ENCODE measurements around the gene PRKCB.

The PRKCB gene

DNA sequence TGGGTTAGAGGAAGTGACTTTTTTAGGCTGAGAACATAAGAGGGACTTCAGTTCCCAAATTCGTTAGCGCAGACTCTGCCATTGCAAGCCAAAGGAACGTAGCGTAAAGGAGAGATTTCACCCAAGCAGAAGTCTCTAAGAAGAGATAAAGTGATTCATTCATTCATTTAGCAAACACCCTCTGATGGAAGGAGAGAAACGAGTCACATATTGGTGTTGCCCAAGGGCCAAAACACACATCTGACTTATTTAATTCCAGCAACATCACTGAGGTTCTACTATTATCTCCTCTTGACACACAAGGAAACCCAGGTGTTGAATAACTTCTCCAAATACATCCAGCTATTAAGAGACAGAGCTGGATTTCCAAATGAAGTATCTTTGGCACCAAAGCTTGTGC is 334.6 kb downstream of the PRKCB start:
- DNase-seq (ENCODE audit: low read depth, low spot score): no peak

DNA sequence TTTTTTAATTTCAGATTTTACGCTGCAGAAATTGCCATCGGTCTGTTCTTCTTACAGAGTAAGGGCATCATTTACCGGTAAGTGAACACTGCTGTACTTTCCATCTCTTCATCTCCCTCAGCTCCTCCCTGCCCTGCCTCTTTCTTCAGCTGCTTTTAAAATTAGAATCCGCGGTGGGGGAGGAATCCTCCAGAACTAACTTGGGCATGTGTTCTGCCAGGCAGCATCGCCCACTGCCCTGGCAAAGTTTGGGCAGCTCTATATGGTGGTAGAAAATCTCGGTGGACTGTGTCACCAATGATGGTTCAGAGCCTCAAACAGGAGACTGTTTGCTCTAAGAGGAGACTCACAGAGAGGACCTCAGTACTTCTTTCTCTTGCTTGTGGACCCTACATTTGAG is 338.7 kb downstream of the PRKCB start:
- no peak for DNase-seq (ENCODE audit: low read depth, low spot score)

DNA sequence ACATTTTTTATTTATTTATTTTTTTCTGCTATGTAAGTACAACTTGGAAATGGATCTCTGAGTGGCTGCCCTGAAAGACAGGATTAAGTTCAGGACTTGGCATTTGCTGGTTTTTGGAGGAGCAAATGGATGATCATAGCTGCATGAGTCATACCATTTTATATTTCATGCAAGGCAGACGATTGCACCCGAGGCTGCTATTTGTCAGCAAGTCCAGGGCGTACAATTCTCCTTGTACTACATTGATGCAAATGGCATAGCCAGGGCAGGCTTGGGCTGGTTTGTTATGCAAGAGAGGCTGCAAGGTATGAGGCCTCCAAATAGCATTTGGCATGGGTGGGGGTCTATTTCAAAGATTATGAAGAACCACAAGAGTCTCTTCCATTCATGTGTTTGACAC is 339.2 kb downstream of the PRKCB start:
- no peak for DNase-seq (ENCODE audit: low read depth, low spot score)

DNA sequence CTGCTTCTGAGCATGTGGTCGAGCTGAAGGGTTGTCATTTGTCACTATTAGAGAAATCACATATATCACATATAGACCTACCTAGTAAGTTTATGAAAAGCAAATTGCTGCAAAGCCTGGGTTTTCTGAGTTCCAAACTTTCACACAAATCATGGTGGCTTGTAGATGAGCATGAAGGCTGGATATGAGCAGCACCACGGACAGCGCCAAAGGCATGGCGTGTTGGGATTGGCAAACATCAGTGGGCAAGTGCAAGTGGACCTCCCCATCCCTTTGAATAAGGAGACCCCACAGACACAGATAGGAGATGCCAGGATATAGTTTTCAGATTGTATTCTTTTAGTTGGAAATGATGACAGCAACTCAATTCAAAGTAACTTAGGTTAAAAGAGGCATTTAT is 342.7 kb downstream of the PRKCB start:
- DNase-seq (ENCODE audit: low read depth, low spot score): peak; percentile 40

DNA sequence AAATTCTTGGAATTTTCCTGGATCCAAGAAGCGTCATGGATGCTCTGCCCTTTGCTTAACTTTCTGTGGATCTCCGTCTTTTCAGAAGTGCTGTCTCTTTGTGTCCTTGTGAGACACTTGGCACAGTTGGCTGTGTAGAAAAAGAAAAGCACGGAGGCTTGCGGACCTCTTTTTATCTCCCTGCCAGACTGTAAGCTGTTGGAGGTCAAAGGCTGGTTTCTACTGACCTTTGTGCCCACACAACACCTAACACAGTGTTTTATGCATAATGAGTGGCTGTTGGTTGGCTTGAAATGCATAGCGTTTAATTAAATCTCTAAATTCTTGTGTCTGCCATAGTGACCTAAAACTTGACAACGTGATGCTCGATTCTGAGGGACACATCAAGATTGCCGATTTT is 344.7 kb downstream of the PRKCB start:
- no peak for DNase-seq (ENCODE audit: low read depth, low spot score)

DNA sequence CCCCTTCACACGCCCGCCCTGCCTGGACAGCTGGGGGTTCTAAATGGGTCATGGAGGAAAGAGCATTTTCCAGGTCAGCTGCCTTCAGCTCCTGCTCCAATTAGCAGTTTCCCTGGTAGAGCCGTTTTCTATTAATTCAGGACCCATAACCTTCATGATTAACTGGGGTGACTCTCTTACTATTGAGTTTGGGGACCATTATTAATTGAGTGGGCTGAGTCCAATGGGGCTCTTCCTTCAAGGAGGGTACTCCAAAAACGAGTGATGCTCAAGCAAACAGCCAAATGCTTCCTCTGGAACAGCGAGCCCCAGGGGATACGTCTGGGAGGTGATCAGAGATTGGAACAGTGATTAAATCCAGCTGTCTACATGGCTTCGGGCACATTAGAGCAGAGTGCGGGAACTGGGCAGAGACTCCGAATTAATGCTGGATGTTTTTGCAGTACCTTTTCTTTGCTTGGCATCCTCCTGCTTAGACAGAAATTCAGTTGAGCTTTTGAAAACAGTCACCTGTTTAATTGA is 352.3 kb downstream of the PRKCB start:
- DNase-seq (ENCODE audit: low read depth, low spot score): no peak

DNA sequence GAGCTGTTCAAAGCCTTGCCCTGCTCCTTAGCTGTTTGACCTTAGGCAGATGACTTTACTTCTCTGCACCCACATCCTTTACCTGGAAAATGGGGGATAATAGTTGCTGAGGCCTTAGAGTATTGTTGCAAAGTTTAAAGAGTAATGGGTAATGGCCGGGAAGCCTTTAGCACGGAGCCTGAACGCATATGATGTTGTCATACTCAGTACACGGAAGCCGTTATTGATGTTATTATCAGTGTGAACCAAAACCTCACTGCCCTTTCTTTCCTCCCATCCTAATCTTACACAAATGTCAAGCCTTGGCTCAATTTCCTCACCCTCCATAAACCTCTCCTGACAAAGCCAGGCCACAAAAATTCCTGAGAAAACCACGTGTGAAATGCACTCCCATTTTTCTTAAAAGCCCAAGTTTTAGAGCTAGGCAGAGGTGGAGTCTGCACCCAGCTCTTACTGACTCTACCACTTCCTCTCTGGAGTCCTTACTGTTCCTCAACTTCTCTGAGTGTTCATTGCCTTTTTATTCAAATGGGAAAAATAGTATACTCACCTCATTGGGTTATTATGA is 353.1 kb downstream of the PRKCB start:
- DNase-seq (ENCODE audit: low read depth, low spot score): peak; percentile 59

DNA sequence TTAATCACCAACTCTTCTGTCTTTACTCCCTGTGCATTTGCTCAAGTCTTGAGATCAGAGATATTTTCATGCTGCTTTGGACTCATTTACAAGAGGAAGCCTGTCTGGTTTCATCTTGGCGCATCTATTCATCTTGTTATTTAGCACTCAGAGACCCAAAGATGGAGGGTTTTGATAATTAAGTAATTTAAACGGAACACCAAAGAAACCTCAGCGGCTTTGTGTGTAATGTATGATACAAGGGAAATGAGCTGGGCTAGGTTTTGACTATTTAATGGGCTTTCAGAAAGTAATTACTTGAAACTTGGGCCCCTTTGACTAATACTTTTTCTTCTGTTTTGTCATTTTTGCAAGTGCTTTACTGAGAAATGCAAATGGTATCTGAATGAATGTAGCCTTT is 354.2 kb downstream of the PRKCB start:
- no peak for DNase-seq (ENCODE audit: low read depth, low spot score)

DNA sequence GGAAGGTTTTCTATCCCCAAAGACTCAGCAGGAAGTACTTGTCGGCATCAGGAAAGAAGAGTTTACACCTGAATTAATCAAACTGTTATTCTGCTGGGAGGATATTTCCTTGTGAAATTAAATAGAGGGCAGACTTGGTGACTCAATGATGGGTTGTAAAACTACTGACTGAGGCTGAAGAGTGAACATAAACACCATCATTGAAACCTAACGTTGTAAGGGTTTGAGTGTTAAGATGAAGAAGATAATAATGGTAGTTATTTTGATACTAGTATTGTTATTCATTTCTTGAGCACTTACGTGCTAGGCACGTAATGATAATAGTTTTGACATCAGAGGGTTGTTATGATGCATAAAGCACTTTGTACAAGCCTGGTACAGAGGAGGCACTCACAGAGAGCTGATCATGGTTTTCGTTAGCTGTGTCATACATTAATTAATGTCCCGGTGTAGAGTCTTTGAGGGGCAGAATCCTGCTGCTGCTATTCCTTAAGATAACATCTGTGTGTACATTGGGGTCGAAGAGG is 356.2 kb downstream of the PRKCB start:
- no peak for DNase-seq (ENCODE audit: low read depth, low spot score)

DNA sequence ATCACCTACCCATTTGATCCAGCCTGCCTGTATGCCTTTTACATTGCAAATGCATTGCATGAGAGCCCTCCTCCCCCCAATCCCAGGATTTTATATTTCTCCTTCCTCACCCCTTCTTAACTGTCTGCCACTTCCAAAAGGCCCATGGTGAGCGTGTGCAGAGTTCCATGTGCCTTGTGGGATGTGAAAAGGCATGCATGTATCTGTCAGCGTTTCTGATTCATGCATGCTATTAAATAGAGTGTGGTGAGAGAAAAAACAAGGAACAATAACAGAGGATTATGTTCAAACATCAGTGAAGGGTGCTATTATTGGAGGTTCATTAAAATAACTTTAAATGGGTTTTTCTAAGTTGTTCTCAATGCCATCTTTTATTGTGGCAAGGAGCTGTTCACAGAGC is 359.4 kb downstream of the PRKCB start:
- DNase-seq (ENCODE audit: low read depth, low spot score): no peak

DNA sequence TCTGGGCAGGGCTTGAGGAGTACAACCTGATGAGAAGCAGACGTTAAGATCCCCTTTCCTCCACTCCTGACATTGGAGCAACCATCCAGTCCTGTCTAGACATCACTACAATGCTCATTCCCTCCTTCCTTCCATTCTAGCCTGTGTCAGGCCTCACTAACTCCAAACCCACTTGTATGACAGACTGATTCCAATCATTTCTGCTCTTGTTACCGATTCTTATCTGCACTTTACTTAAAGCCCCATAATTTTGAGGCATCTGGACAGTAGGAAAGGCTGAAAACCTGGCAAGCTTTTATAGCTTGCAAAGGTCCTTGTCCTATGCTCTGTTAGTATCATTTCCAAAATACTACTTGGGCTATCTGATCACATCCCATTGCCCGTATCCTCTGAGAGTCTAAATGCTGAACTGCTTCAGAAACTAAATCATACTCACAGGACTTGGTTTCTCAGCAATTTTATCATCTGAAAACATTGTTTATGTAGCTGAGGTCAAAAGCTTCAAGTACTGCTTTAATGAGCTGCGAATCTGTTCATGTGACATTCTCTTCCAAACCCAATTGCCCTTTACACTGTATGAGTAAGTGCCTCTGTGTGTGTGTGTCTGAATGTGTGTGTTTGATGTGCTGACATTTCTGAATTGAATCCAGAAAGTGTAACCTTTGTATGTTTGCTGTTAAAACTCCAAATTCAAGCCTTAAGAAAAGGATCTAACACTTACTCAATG is 363.2 kb downstream of the PRKCB start:
- DNase-seq (ENCODE audit: low read depth, low spot score): peak; percentile 36

DNA sequence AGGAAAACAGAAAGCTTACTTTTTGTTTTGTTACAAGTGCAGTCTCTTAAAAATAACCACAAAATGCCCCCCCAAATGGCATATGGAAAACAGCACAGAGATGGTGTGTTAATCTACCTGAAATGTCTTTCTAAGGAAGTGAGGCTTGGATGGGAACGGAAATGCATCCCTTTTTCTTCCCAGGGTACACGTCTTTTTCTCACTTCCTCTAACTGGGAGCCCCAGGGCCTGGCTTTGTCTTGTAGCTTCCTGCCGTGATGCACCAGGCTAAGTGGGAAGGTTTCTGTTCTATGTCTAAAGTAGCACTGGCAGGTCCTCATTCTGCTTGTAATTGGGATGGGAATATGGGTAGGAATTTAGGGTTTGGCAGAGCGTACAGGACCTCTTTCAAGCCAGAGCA is 367.9 kb downstream of the PRKCB start:
- no peak for DNase-seq (ENCODE audit: low read depth, low spot score)

DNA sequence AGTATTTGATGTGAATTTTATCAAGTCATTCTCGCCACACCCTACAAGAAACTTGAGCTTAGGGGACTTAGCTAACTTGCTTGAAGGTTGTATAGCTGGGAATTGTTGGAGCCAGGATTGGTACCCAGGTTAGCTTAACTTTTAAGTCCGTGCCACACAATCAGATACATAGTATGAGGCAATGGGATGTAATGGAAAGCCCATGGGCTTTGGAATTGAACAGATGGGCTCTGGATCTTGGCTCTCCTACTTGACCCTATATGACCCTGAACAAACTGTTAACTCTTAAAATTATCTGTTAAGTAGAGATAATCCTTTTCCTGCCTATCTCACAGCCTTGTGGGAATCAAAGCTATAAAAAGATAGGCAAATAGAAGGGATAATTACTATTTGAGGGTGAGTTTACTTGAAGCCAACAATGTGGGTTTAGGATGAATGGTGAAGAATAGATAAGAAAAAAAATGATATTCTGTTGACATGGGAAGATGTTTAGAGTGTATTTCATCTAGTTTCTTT is 368.4 kb downstream of the PRKCB start:
- no peak for DNase-seq (ENCODE audit: low read depth, low spot score)

DNA sequence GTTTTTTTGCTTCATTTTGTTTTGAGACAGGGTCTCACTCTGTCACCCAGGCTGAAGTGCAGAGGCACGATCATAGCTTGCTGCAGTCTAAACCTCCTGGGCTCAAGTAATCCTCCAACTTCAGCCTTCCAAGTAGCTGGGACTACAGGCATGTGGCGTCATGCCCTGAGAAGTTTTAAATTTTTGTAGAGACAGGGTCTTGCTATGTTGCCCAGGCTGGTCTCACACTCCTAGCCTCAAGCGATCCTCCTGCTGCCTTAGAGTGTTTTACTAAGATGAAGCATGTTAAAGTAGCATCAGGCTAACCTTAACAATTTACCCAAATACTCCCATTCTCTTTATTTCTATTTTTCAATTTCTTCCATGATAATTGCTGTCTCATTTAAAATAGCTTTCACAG is 371.1 kb downstream of the PRKCB start:
- DNase-seq (ENCODE audit: low read depth, low spot score): no peak

DNA sequence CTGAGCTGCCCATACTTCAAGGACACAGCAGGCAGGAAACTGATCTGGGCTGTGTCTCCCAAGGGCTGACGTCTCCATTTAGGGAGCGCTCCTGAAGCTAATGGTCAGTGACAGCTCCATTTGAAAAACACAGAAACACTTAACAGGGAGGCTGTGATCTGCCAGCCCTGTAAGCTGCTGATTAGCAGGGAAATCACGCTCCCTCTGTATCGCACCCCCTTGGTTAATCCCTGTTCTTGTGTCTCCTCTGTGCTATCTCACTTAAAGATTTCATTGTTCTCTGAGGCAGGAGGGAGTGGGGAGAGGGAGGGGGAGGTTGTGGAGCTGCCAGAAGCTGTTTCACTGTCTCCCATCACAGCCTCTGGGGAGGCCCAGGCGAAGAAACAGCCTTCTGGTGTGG is 372.9 kb downstream of the PRKCB start:
- DNase-seq (ENCODE audit: low read depth, low spot score): peak; percentile 9

DNA sequence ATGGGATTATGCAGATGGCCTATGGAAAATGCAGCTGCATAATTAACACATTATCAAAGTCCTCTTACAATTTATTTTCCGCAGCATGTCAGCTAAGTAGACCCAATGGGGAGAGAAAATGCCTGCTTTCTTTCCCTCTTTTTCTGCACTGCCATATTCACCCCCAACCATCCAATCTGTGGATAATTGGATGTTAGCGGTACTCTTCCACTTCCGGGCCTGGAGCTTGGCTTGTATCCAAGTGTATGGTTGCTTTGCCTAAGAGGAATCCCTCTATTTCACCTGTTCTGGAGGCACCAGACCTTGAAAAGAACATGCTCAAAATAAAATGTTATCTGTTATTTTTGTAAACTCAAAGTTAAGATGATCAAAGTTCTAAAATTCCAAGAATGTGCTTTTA is 379.2 kb downstream of the PRKCB start:
- DNase-seq (ENCODE audit: low read depth, low spot score): no peak

DNA sequence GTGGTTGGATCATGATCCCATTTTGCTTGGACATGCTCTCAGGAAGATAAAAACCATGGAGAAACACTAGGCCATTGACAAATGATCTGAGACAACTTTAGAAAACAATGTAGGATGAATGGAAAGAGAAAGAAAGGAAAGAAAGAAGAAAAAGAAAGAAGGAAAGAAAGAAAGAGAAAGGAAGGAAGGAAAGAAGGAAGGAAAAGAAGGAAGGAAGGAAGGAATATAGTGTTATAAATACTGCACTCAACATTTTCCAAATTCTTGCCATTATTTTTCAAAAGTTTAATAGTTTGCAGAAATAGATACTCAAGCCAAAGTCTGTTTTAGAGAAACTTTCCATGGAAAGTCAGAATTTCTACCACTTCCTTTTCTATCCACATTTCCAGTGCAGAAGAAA is 381.2 kb downstream of the PRKCB start:
- DNase-seq (ENCODE audit: low read depth, low spot score): no peak

DNA sequence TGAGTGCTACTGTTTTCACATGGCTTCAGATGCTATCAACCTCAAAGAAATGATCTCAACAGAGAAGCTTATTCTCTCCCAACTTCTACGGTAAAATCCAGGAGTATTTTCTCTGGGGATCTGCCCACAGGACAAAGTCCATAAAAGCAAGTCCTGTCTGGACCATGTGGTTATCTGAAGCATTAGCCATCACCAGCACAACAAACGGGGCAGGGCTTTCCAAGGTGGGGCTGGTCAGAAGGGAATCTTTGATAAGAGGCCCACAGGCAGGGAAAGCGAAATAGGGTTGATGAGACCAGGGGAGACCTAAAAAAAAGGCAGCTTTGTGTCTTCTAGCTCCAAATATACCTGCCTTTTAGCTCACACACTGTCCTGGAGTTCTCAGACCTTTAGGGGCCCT is 381.7 kb downstream of the PRKCB start:
- no peak for DNase-seq (ENCODE audit: low read depth, low spot score)

DNA sequence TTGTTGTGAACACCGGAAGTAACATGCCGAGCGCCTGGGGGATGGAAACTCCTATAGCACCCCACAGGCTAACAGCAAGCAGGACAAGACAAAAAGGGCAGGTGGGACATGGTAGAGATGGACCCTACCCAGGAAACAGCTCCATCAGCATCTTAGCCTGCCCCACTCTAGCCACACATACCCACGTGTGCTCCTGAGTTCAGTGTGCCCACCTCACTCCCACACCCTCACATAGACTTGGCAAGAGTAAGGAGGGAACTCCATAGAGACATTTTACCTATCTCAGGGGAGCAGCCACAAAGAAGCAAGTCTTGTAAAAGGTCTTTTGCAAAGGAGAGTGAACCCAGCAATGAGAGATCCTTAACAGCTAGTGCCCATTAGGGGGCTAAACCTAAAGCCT is 382.5 kb downstream of the PRKCB start:
- DNase-seq (ENCODE audit: low read depth, low spot score): no peak

DNA sequence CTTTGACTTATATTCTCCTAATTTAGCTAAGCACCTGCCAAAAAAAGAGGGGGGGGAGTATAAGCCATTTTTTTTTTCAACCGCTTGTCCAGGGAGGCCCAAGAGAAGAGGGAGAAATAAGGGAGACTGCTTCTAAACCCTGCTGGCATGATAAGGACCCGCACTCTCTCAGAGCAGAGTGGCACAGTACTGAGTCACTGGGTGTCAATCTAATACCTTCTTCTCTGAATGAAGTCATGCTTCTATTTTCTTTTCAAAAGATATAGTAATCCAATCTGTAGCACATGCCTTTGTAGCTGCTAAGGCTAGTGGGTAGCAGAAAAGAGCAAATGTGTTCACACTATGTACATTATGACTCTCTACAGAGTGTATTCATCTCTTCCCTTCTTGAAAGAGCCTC is 385.4 kb downstream of the PRKCB start:
- no peak for DNase-seq (ENCODE audit: low read depth, low spot score)

DNA sequence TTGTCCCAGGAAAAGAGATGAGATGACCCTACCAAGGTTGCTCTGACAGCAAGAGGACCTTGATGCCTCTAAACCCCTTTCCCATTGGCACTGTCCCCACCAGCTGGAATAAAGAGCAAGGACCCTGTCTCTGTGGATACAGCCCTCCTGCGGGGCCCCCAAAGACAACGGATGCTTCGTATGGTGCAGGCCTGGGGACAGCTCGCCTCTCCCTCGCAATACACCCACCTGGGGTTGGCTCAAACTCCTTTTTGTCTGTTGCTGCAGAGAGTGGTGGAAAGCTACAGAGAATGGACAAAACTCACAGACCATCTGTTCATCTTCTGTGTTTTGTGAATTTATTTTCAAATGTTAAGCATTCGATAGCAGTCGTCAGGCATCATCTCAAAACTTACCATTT is 392.7 kb downstream of the PRKCB start:
- no peak for DNase-seq (ENCODE audit: low read depth, low spot score)

DNA sequence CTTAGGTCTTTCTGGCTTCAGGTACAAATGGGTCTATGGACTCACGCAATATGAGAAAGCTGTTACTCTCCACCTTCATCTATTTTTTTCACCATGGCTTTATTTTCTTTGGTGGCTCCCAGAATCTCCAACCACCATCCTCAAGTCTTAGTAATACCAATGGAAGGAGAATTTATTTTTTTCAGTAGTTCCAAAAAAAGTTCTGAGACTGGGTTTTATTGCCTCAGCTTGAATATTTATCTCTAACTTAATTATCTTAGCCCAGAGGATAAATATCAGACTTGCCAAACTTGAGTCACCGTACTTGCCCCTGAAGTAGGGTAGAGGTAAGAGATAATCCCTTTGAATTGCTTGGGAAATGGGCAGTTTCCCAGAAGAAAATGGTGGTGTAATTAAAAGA is 397.2 kb downstream of the PRKCB start:
- no peak for DNase-seq (ENCODE audit: low read depth, low spot score)

DNA sequence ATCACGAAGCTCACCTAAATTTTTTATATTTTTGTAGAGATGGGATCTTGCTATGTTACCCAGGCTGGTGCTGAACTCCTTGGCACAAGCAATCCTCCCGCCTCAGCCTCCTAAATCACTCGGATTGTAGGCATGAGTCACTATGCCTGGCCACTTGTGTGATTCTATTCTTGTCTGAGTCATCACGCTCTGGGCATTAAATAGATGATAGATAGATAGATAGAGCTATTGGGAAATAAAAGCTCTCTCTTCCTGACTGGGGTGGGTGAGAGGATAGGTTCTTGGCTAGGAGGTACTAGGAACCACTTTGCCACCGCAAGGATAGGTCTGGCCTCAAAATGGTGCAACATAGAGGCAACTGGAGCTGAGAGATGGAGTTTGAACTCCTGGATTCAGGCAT is 399.0 kb downstream of the PRKCB start:
- no peak for DNase-seq (ENCODE audit: low read depth, low spot score)
